SK-N-SH treated with all-trans-retinoic acid at 6 μM for 48 hours (cell line): ENCODE results near the gene MEI1.

Experiments used
- ARNTL ChIP-seq: fragments of 450-650 bp; formaldehyde crosslinking; IDR thresholded peaks from 2 replicates; pipeline ENCODE4 v1.5.0; 2020; ENCODE audit warnings: low read depth, mild to moderate bottlenecking, moderate library complexity, borderline replicate concordance
- TCF4 ChIP-seq: fragments of 250-450 bp; sonication (Bioruptor Pico); IDR thresholded peaks from 2 replicates; pipeline ENCODE4 v1.8.0; 2021; ENCODE audit warnings: mild to moderate bottlenecking, moderate library complexity, borderline replicate concordance
- TOX ChIP-seq: fragments of 250-450 bp; sonication (Bioruptor Pico); IDR thresholded peaks from 2 replicates; pipeline ENCODE4 v1.8.0; 2021; ENCODE audit warnings: mild to moderate bottlenecking, moderate library complexity, borderline replicate concordance
- TSHZ2 ChIP-seq: fragments of 250-450 bp; sonication (Bioruptor Pico); IDR thresholded peaks from 2 replicates; pipeline ENCODE4 v1.5.0; 2020; ENCODE audit warnings: mild to moderate bottlenecking, moderate library complexity
- ZC3H10 ChIP-seq: fragments of 250-450 bp; sonication (Bioruptor Pico); IDR thresholded peaks from 2 replicates; pipeline ENCODE4 v1.5.1; 2021; ENCODE audit warnings: mild to moderate bottlenecking, moderate library complexity
- ZFP3 ChIP-seq: fragments of 250-450 bp; sonication (Bioruptor Pico); IDR thresholded peaks from 2 replicates; pipeline ENCODE4 v1.5.0; 2020; ENCODE audit warnings: mild to moderate bottlenecking, moderate library complexity
- ZNF70 ChIP-seq: fragments of 450-650 bp; formaldehyde crosslinking; IDR thresholded peaks from 2 replicates; pipeline ENCODE4 v1.5.0; 2020; ENCODE audit warnings: mild to moderate bottlenecking, moderate library complexity
- TF ChIP-seq, protein P1 (sequence below): fragments of 250-450 bp; sonication (Bioruptor Pico); IDR thresholded peaks from 2 replicates; pipeline ENCODE4 v1.8.0; 2020; ENCODE audit warnings: mild to moderate bottlenecking, moderate library complexity, borderline replicate concordance

DNA sequence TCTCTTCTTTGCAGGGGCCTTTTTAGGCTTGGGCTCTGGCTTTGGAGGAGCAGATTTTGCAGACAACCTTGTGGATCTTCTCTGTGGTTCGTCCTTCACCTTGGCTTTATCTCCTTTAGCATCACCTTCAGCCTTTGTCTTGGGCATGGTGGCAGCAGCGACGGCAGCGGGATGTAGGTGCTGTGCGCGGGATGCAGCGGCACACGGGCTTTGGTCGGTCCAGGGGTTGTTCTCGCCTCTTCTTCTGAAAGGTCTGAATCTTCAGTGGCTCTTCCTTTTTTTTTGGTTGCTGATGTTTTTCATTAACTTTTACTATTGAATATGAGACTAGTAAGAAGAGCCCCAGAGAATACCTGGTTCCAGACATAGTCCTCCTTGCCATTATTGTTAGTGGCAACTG lies 10.0 kb downstream of the MEI1 start:
- TF ChIP-seq TCF4 (CRISPR knock-in tag): no peak
- no peak for TF ChIP-seq TOX
- TF ChIP-seq TSHZ2 (CRISPR knock-in tag): no peak
- TF ChIP-seq ZNF70 (CRISPR knock-in tag): no peak
- TF ChIP-seq ZC3H10 (CRISPR knock-in tag): no peak
- no peak for TF ChIP-seq ARNTL (CRISPR knock-in tag)
- TF ChIP-seq, protein P1, sequence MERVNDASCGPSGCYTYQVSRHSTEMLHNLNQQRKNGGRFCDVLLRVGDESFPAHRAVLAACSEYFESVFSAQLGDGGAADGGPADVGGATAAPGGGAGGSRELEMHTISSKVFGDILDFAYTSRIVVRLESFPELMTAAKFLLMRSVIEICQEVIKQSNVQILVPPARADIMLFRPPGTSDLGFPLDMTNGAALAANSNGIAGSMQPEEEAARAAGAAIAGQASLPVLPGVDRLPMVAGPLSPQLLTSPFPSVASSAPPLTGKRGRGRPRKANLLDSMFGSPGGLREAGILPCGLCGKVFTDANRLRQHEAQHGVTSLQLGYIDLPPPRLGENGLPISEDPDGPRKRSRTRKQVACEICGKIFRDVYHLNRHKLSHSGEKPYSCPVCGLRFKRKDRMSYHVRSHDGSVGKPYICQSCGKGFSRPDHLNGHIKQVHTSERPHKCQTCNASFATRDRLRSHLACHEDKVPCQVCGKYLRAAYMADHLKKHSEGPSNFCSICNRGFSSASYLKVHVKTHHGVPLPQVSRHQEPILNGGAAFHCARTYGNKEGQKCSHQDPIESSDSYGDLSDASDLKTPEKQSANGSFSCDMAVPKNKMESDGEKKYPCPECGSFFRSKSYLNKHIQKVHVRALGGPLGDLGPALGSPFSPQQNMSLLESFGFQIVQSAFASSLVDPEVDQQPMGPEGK (CRISPR knock-in tag): no peak
- no peak for TF ChIP-seq ZFP3 (CRISPR knock-in tag)
